Measurements from ENCODE around the gene GIPC3. TPM values are rescaled to one million over a fixed set of nuclear protein-coding genes. Genes with fewer than 3 reads are reported as not detected.
A peak's percentile ranks its signal among the peaks of the same experiment; 100 is the strongest.

The GIPC3 gene
- total RNA-seq, 2 donors from 2014 or later, result 0.78 to 0.99 TPM

GRCh38 chr19:3604227-3604986, 19.1 kb downstream of the GIPC3 start:
- ATAC-seq, result no peak
- Histone ChIP-seq H3K36me3 (replicated peaks in 1 of 2; ENCODE audit: insufficient read depth in 1 of 2, low read depth in 2 of 2) (no peaks in the 10 kb centered on the region), H3K4me3 (no peak overlapping the region), H3K27ac (no peak overlapping the region), H3K9me3 (no peaks in the 10 kb centered on the region), H3K4me1 (peaks cover 26% of the 10 kb centered on the region), H3K27me3 (peaks cover 0 to 3% of the 10 kb centered on the region in 2 donors)
- DNase-seq, result no peak
- WGBS, 2 donors, result 14 to 68% methylated on average over 2 to 27 of the region's 27 CpGs
- no peak for TF ChIP-seq POLR2A (IDR thresholded peaks at IDR 0.05)
- TF ChIP-seq CTCF (IDR thresholded peaks at IDR 0.05), result no peak
- intact Hi-C loops (cut with DNase I), result no loop called here

GRCh38 chr19:3604987-3605343, 19.7 kb downstream of the GIPC3 start:
- DNase-seq, result no peak
- TF ChIP-seq POLR2A (IDR thresholded peaks at IDR 0.05), result no peak
- no peak for TF ChIP-seq CTCF (IDR thresholded peaks at IDR 0.05)
- Histone ChIP-seq H3K4me1 (peaks cover 26% of the 10 kb centered on the region), H3K9me3 (no peaks in the 10 kb centered on the region), H3K27me3 (peaks cover 0 to 3% of the 10 kb centered on the region in 2 donors), H3K4me3 (no peak overlapping the region), H3K36me3 (replicated peaks in 1 of 2; ENCODE audit: insufficient read depth in 1 of 2, low read depth in 2 of 2) (no peaks in the 10 kb centered on the region), H3K27ac (no peak overlapping the region)
- intact Hi-C loops (cut with DNase I), result no loop called here
- no peak for ATAC-seq
- 59 to 62% methylated on average over 5 to 11 of the region's 11 CpGs for WGBS, 2 donors

GRCh38 chr19:3605361-3605760, 20.1 kb downstream of the GIPC3 start:
- Histone ChIP-seq H3K36me3 (replicated peaks in 1 of 2; ENCODE audit: insufficient read depth in 1 of 2, low read depth in 2 of 2) (no peaks in the 10 kb centered on the region), H3K4me1 (peaks cover 26% of the 10 kb centered on the region), H3K4me3 (no peak overlapping the region), H3K27ac (no peak overlapping the region), H3K27me3 (peaks cover 0 to 3% of the 10 kb centered on the region in 2 donors), H3K9me3 (no peaks in the 10 kb centered on the region)
- intact Hi-C loops (cut with DNase I), result no loop called here
- TF ChIP-seq POLR2A (IDR thresholded peaks at IDR 0.05) (no peak), CTCF (IDR thresholded peaks at IDR 0.05) (no peak)
- DNase-seq, result no peak
- no peak for ATAC-seq
- 70 to 78% methylated on average over 3 of the region's 3 CpGs for WGBS, 2 donors

GRCh38 chr19:3605770-3606169, 20.5 kb downstream of the GIPC3 start:
- ATAC-seq (no peak), DNase-seq (no peak)
- H3K27me3 ChIP-seq, result peaks cover 0 to 3% of the 10 kb centered on the region in 2 donors
- H3K27ac ChIP-seq, result no peak overlapping the region
- H3K36me3 ChIP-seq (replicated peaks in 1 of 2; ENCODE audit: insufficient read depth in 1 of 2, low read depth in 2 of 2), result no peaks in the 10 kb centered on the region
- WGBS, 2 donors, result 58 to 82% methylated on average over 3 to 5 of the region's 5 CpGs
- TF ChIP-seq POLR2A (IDR thresholded peaks at IDR 0.05) (no peak), CTCF (IDR thresholded peaks at IDR 0.05) (no peak)
- no peaks in the 10 kb centered on the region for H3K9me3 ChIP-seq
- intact Hi-C loops (cut with DNase I), result no loop called here
- H3K4me3 ChIP-seq, result no peak overlapping the region
- peaks cover 26% of the 10 kb centered on the region for H3K4me1 ChIP-seq

- no peaks in the 10 kb centered on the region for H3K27me3 ChIP-seq
- peak; percentile 55 for ATAC-seq
- 0 to 4% methylated on average over 2 to 26 of the region's 35 CpGs for WGBS, 2 donors
- no peaks in the 10 kb centered on the region for H3K9me3 ChIP-seq
- no peak overlapping the region for H3K4me3 ChIP-seq
- TF ChIP-seq CTCF (IDR thresholded peaks at IDR 0.05) (no peak), POLR2A (IDR thresholded peaks at IDR 0.05) (no peak)
- intact Hi-C loops (cut with DNase I), result no loop called here
- H3K4me1 ChIP-seq, result peaks cover 26% of the 10 kb centered on the region
- peak overlapping the region in 2 of 4 donors; percentile 1 to 40 for H3K27ac ChIP-seq
- peak; percentile 53 to 79 (median 72) for DNase-seq
- no peaks in the 10 kb centered on the region for H3K36me3 ChIP-seq (replicated peaks in 1 of 2; ENCODE audit: insufficient read depth in 1 of 2, low read depth in 2 of 2)
Observed at GRCh38 chr19:3606174-3606689, 21.0 kb downstream of the GIPC3 start.

All from body of pancreas (tissue), 4 donors.